ENCODE results near the gene TRIM8. TPM values are rescaled to one million over a fixed set of nuclear protein-coding genes. Genes with fewer than 3 reads are reported as not detected.

The TRIM8 gene
- total RNA-seq, 2 donors from 2014 or later: 148 to 222 TPM

- Histone ChIP-seq H3K9me3 (no peaks in the 10 kb centered on the region), H3K27me3 (replicated peaks; ENCODE audit: insufficient read depth) (no peaks in the 10 kb centered on the region), H3K4me3 (no peak overlapping the region), H3K36me3 (peaks cover 3 to 7% of the 10 kb centered on the region in 2 donors), H3K4me1 (replicated peaks) (no peaks in the 10 kb centered on the region), H3K27ac (no peak overlapping the region)
- intact Hi-C loops (cut with DNase I): no loop called here
- WGBS: 94% methylated on average over 3 of the region's 3 CpGs
- no peak for TF ChIP-seq POLR2A (IDR thresholded peaks at IDR 0.05)
- TF ChIP-seq POLR2AphosphoS5 (IDR thresholded peaks at IDR 0.05): no peak
- TF ChIP-seq CTCF (IDR thresholded peaks at IDR 0.05): no peak
- DNase-seq (ENCODE audit: low spot score): no peak
Observed at GRCh38 chr10:102701796-102702195, 57.5 kb downstream of the TRIM8 start.

GRCh38 chr10:102702742-102703141 is 58.5 kb downstream of the TRIM8 start:
- H3K9me3 ChIP-seq: no peaks in the 10 kb centered on the region
- WGBS: 90% methylated on average over 2 of the region's 2 CpGs
- H3K27ac ChIP-seq: no peak overlapping the region
- H3K4me1 ChIP-seq (replicated peaks): no peaks in the 10 kb centered on the region
- H3K27me3 ChIP-seq (replicated peaks; ENCODE audit: insufficient read depth): no peaks in the 10 kb centered on the region
- intact Hi-C loops (cut with DNase I): no loop called here
- H3K4me3 ChIP-seq: no peak overlapping the region
- DNase-seq (ENCODE audit: low spot score): no peak
- peaks cover 3 to 7% of the 10 kb centered on the region in 2 donors for H3K36me3 ChIP-seq
- TF ChIP-seq POLR2A (IDR thresholded peaks at IDR 0.05) (no peak), POLR2AphosphoS5 (IDR thresholded peaks at IDR 0.05) (no peak), CTCF (IDR thresholded peaks at IDR 0.05) (no peak)

- Histone ChIP-seq H3K27ac (no peak overlapping the region), H3K36me3 (no peaks in the 10 kb centered on the region), H3K9me3 (no peaks in the 10 kb centered on the region), H3K4me1 (replicated peaks) (no peaks in the 10 kb centered on the region), H3K4me3 (no peak overlapping the region), H3K27me3 (replicated peaks; ENCODE audit: insufficient read depth) (no peaks in the 10 kb centered on the region)
- intact Hi-C loops (cut with DNase I): no loop called here
- DNase-seq (ENCODE audit: low spot score): no peak
- 83% methylated on average over 6 of the region's 6 CpGs for WGBS
- TF ChIP-seq POLR2A (IDR thresholded peaks at IDR 0.05) (no peak), CTCF (IDR thresholded peaks at IDR 0.05) (no peak), POLR2AphosphoS5 (IDR thresholded peaks at IDR 0.05) (no peak)
Observed at GRCh38 chr10:102704915-102705314, 60.6 kb downstream of the TRIM8 start.

- WGBS: 75% methylated on average over 2 of the region's 2 CpGs
Observed at GRCh38 chr10:102705531-102705930, 61.3 kb downstream of the TRIM8 start.

More at GRCh38 chr10:102705531-102705930, 61.3 kb downstream of the TRIM8 start:
- H3K4me3 ChIP-seq: no peak overlapping the region
- no peak for DNase-seq (ENCODE audit: low spot score)
- H3K36me3 ChIP-seq: no peaks in the 10 kb centered on the region
- no peak overlapping the region for H3K27ac ChIP-seq
- intact Hi-C loops (cut with DNase I): no loop called here
- TF ChIP-seq CTCF (IDR thresholded peaks at IDR 0.05) (no peak), POLR2AphosphoS5 (IDR thresholded peaks at IDR 0.05) (no peak), POLR2A (IDR thresholded peaks at IDR 0.05) (no peak)
- no peaks in the 10 kb centered on the region for H3K9me3 ChIP-seq
- no peaks in the 10 kb centered on the region for H3K27me3 ChIP-seq (replicated peaks; ENCODE audit: insufficient read depth)
- no peaks in the 10 kb centered on the region for H3K4me1 ChIP-seq (replicated peaks)

Other genes with a start within 250 kb of the TRIM8 start
- 10 to 100 TPM; 22.5 to 40.4 TPM for gene NFKB2, start 248.8 kb upstream of the TRIM8 start, total RNA-seq
- 10 to 100 TPM in 1 of 2 donors, 1 to 10 TPM in 1; 1.0 to 10.9 TPM for gene PSD, start 225.7 kb upstream of the TRIM8 start, total RNA-seq
- 10 to 100 TPM; 22.2 to 36.3 TPM for gene FBXL15, start 223.6 kb upstream of the TRIM8 start, total RNA-seq
- 10 to 100 TPM; 70.2 to 81.7 TPM for gene CUEDC2, start 211.9 kb upstream of the TRIM8 start, total RNA-seq
- 1 to 10 TPM in 1 of 2 donors, under 1 TPM in 1; 0.85 to 3.7 TPM for gene C10orf95, start 192.9 kb upstream of the TRIM8 start, total RNA-seq
- gene ACTR1A, start 141.8 kb upstream of the TRIM8 start, total RNA-seq: 10 to 100 TPM; 75.6 to 95.9 TPM
- gene SUFU, start 140.5 kb upstream of the TRIM8 start, total RNA-seq: 10 to 100 TPM; 17.4 to 20.4 TPM
- 1 to 10 TPM; 8.0 to 8.5 TPM for gene ARL3, start 69.9 kb downstream of the TRIM8 start, total RNA-seq
- gene SFXN2, start 70.2 kb downstream of the TRIM8 start, total RNA-seq: 10 to 100 TPM; 16.4 to 26.6 TPM
- gene WBP1L, start 99.5 kb downstream of the TRIM8 start, total RNA-seq: 100 to 1,000 TPM; 136 to 168 TPM
- 10 to 100 TPM in 1 of 2 donors, not detected in 1; 12.8 TPM for gene CYP17A1, start 192.9 kb downstream of the TRIM8 start, total RNA-seq
- gene BORCS7, start 209.8 kb downstream of the TRIM8 start, total RNA-seq: 10 to 100 TPM; 39.0 to 49.4 TPM
- gene AS3MT, start 225.0 kb downstream of the TRIM8 start, total RNA-seq: 10 to 100 TPM in 1 of 2 donors, 1 to 10 TPM in 1; 8.4 to 17.4 TPM

All from prostate gland (tissue), 2 donors.